Stimulated activated CD8-positive, alpha-beta memory T cell treated with anti-CD3 and anti-CD28 coated beads, Interleukin-4, amount 100 ng/mL, for 4 hours (primary cell): ENCODE data around the gene CCDC85C.
"Not testable (repeated sequence)": the region's sequence is repeated elsewhere in the genome, so short reads cannot be mapped to it uniquely, and the experiment has no call there.

Experiments used
- DNase-seq, 2 donors: peaks; one replicate each; pipeline ENCODE4 v3.0.0-alpha.2; 2020; ENCODE audit warnings: low read depth in 2 of 2, low spot score in 1 of 2

CCDC85C gene

DNA sequence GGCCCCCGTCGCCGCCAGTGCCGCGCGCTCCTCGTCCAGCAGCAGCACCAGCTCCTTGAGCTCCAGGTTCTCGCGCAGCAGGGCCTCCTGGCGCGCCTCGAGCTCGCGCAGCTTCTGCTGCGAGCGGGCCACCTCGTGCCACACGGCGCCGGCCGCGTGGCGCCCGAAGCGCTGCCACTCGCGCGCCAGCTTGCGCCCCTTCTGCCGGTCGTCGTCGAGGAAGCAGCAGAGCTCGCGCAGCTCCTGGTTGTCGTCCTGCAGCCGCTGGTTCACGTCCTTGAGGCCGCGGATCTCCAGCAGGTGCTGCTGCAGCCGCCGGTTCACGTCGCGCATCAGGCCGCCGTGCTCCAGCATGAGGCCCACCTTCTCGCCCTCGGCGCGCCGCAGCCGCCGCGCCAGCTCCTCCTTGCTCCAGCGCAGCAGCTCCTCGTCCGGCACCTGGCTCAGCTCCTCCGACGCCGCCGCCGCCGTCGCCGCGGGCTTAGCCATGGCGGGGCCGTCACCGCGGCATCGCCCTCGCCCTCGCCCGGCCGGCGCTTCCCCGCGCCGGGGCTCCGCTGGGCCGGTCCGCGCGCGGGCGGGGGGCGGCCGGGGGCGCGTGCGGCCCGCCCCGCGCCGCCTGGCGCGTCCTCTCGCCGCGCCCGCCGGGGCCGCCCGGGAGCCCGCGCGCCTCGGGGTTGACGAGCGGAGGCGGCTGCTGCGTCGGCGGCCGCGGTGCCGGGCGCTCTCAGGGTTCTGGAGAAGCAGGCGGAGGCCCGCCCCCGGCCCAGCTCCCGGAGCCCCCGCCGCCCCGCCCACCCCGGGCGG is at the start of gene CCDC85C:
Gene CCDC85C, minus strand, starts transcription at position 737 of the 807 bp plus-strand sequence. Its CDS starts 248 bp downstream, at position 489.
- DNase-seq = peak in 1 of 2 donors; percentile 8

DNA sequence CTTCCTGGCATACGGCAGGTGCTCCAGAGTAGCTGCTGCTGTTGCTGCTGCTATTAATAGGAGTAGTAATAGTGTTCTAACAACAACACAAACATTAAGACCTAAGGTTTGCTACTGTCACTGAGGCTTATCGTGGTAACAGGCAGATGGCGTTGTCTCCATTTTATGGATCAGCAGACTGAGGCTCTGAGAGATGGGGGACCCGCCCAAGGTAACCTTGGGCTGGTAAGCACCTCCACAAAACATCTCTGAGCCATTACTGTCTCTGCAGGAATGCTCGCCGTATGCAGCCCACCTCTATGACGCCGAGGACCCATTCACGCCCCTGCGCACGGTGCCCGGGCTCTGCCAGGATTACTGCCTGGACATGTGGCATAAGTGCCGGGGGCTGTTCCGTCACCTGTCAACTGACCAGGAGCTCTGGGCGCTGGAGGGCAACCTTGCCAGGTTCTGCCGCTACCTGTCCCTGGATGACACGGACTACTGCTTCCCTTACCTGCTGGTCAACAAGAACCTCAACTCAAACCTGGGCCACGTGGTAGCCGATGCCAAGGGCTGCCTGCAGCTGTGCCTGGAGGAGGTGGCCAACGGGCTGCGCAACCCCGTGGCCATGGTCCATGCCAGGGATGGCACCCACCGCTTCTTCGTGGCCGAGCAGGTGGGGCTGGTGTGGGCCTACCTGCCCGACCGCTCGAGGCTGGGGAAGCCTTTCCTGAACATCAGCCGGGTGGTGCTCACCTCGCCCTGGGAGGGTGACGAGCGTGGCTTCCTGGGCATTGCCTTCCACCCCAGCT is 48.1 kb upstream of the CCDC85C start:
- no peak for DNase-seq

DNA sequence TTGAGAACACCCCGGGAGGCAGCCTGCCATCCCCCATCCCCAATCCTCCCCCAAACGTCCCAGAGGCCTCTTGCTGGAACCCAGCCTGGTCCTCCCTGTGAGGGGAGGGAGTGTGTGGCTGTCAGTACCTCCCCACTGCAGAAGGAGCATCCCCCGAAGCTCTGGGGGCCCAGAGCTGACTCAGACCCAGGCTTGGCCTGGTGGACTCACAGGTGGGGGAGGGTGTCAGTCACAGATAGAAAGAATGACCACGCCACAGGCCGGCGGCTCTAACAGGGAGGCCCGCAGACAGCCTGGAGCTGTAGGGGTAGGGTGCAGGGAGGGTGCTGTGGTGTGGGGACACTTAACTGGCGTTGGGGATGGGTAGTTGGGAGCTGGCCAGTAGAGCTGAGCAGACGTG is 46.2 kb upstream of the CCDC85C start:
- DNase-seq = no peak

DNA sequence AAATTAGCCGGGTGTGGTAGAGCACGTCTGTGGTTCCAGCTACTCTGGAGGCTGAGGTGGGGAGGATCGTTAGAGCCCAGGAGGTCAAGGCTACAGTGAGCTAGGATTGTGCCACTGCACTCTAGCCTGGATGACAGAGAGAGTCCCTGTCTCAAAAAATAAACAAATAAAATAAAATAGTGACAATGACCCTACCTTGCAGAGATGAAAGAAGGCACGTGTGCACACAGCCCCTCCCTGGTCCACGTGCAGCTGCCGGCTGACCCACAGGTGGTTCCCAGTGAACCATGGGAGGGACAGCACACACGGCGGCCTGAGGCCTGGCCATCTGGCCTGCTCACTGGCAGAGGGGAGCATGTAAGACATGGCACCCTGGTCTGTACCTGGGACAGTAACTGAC is 45.6 kb upstream of the CCDC85C start:
- DNase-seq = no peak

DNA sequence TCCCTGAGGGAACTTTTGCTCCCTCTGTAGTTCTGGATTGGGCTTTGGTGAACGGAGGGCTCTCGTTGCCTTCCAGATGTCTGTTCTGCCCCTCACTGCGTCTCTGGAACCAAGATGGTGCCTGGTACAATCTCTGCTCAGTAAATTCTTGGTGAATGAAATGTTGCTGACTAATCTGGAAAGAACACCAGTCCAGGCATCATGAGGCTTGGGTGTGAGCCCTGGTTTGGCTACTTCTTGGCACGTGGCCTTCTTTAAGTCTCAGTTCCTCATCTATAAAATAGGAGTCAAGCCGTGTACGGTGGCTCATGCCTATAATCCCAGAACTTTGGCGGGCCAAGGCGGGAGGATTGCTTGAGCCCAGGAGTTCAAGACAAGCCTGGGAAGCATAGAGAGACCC is 45.2 kb upstream of the CCDC85C start:
- DNase-seq = no peak

DNA sequence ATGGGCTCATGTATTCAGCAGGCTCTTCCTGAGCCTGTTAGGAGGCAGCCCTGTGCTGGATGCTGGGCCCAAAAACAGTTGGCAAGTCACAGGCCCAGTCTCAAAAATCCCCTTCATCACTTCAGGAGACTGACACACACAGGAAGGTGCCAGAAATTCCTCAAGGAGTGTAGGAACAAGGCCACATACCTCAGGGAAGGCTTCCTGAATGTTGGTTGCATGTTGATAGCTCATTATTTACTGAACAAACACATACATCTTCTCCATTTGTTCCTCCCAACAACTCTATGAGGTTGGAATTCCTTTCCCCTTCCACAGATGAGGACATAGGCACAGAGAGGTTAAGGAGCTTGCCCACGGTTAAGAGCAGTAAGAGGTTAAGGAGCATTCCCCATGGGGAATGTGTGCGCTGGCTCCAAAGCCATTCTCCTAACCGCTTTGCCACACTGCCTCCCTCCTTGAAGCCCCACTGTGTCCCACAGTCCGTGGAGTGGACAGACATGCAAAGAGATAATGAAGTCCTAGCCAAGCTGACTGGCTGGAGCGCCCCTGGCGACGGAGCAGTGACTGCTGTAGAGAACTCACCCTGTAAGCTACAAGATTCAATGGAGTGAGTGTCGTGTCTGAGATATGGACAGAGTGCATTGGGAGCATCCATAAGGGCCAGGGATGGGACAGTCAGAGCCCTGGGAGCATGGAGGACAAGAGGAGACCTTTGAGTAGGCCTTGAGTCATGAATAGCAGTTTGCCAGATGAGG is 44.2 kb upstream of the CCDC85C start:
- no peak for DNase-seq

DNA sequence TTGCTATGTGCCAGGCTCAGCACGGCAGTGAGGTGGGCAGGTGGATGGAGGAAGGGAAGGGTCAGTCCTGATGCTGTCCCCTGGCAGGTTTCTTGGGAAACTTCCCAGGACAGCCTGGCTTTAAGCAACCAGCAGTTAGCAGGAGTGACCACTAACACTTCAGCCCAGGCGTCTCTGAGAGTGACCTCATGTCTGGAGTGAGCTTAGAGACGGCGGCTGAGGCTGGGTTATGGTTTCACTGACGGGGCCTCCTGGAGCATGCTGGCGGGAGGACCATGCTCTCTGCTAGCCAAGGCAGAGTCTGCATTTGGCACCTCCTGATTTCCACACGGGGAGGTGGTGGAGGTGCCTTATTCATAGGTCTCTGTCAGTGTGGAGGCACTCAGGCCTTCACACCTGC is 43.4 kb upstream of the CCDC85C start:
- DNase-seq = no peak

DNA sequence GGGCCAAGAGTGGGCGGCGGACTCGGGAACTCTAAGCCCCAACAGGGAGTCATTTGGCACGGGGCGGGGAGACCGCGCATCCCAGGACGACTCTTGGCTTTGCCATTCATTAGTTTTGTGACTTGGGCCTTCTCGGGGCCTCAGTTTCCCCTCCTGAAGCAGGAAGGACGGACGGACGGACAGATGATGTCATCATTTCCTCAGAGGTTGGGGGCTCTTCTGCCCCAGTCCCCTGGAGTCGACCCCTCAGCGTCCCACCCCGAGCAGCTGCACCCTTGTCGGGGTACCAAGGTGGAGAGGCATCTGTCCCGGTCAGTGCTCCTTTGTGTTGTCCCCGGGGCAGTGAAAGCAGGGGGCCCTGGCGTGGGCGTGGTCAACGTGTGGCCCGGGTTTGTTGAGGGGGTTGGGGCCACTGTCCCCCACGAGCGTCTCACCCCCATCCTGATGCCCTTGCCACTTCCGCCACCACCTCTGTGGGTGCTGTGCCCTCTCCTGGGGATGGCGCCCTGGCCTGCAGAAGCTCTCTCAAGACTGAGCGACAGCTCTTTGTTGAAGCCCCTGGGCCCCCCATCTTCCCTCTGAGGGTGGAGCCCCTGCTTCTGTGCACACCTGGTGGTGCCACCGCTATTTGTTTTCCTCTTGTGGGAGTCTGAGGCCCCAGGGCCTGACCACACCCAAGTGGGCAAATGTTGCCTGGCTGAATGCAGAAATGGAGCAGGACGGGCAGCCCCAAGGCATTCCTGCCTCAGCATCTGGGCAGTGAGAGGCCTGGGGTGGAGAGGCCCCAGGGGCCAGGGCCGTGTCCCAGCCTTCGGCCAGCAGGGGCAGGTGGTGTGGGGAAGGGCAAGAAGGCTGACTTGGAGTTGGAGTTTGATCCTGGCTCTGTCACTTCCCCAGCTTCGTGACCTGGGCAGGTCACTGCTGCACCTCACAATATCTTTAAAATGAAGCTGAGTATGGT is 41.8 kb upstream of the CCDC85C start:
- DNase-seq = no peak

DNA sequence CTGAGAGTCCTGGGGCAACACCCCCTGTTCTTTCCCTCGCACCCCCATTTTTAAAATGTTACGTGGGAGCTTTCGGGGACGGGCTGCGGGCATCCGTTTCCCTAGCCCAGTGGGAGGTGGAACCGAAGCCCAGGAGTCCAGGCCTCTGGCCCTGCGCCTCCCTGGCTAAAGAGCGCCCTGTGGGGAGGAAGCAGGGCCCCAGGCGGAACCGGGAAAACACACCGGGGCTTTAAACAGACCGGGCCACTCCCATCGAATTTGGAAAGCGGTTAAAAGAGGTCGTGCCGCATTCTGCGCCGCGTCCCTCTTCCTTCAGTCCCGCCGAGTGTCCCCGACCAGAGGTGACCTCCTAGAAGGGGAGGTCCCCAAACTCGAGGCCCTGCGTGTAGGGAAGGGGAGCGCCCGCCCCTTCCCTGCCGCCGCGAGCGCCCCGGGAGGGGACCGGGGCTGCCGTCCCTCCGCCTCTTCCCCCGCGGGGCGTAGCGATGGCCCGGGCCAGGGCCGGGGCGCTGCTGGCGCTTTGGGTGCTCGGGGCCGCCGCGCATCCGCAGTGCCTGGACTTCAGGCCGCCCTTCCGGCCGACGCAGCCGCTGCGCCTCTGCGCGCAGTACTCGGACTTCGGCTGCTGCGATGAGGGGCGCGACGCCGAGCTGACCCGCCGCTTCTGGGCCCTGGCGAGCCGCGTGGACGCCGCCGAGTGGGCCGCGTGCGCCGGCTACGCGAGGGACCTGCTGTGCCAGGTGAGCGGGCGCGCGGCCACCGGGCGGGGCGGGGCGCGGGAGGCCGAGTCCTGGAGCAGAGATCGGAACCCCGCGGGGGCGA is 40.9 kb upstream of the CCDC85C start, which contains the start of gene HHIPL1:
Gene HHIPL1, plus strand, starts transcription at position 407 of the 822 bp plus-strand sequence. Its CDS starts 79 bp downstream, at position 486.
- no peak for DNase-seq

DNA sequence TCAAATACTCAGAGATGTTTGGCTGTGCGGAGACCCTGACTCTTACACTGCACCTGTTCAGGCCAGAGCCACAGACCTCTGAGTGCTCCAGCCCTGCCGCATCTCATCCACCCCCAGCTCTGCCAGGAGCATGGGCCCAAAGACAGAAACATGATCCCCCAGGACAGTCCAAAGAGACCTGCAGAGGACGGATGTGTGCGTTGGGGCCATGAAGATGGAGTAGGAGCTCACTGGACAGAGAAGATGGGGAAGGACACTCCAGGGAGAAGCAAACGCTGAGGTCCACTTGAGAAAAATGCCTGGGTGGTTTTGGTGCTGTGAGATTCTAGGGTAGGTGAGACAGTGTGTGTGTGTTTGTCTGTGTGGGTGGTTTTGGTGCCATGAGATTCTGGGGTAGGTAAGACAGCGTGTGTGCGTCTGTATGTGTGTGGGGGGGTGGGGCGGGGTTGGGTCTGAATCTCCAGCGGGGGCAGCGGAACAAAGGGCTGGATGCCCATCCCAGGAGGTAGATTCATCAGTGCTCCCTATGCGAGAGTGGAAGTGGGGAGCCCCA is 40.1 kb upstream of the CCDC85C start:
- no peak for DNase-seq

DNA sequence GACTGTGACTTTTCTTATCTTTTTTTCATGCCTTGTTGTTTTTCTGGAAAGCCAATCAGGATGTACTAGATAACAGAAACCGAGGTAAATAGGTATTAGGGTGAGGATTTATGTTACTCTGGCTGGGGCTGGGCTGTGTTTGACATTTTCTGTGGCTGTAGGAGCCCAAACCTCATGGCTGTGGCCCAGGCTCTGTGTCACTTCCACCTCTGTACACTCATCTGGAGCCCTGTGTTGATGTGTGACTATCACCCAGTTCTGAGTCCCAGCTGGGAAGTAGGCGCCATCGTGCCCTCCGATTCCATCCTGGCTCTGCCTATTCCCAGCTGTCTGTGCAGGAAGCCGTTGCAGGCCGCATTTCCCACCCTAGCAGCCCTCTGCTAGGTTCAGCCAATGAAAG is 39.3 kb upstream of the CCDC85C start:
- no peak for DNase-seq

DNA sequence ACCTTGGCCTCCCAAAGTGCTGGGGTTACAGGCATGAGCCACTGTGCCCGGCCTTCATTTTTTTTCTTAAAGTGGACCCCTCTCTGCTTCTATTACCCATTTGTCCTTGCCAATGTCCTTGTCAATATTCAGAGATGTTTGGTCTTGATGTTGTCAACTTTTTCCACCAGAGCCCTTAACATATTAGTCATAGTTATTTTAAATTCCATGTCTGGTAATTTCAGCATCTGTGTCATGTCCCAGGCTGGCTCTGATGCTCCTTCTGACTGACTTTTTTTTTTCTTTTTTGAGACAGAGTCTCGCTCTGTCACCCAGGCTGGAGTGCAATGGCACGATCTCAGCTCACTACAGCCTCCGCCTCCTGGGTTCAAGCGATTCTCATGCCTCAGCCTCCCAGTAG is 38.8 kb upstream of the CCDC85C start:
- not testable (repeated sequence) for DNase-seq

DNA sequence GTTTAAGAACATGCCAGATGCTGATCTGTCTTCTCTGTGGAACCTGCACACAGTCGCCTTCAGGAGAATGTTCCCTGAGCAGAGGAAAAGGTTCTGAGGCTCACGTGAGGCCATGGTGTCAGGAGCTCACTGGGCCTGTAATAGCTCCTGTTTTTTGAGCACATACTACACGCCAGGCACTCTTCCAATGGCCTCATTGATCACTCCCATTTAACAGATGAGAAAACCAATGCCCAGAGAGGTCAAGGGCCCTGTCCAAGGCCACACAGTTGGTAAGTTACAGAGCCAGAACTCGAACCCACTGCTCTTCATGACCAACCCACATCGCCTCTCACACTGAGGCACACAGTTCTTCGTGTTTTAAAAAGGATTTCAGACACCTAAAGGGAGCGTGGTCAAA is 33.6 kb upstream of the CCDC85C start:
- no peak for DNase-seq

DNA sequence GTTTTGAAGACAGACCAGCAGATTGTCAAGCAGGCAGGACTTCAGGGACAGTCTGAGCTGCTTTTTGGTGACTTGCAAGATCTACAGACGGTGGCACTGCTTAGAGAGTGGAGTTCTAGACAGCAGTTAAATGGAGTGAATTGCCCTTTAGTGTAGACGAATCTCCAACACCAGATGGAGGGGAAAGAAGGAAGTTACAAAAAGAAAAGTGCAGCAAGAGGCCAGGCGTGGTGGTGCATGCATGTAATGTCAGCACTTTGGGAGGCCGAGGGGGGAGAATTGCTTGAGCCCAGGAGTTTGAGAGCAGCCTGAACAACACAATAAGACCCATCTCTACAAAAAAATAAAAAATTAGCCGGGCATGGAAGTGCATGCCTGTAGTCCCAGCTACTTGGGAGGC is 32.5 kb upstream of the CCDC85C start:
- no peak for DNase-seq

DNA sequence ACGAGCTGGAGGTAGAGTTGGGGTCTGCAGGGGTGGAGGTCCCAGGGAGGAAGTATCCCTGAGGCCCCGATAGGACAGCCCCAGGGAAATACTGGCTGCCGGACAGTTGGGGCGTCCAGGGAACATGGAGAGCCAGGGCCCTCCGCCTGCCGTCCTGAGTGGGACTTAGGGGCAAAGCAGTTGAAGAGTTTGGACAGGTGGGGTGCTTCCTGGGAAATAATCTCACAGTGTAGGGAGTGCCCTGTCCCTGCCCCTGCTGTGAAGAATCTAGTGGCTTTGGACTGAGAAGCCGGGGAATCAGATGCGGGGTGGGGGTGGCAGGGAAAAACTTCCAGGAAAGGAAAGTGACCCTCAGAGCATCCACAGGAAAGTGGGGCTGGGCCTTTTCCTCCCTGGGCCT is 31.1 kb upstream of the CCDC85C start:
- DNase-seq = no peak

DNA sequence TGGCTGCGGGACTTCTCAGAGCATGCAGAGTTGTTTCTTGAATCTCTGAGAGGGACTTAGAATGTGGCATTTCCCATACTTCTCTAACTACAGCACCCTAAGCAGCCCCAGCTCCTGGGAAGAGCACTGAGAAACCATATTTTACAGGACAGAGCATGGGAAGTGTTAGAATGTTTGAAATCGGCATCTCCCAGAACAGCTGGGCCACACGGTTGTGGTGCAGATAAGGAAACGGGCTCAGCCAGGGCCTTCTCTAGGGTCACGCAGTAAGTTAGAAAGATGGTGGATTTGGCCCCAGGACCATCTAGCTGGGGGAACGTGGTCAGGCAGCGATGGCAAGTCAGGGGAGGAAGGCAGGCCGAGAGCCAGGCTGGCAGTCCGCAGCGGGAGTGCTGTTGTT is 30.4 kb upstream of the CCDC85C start:
- no peak for DNase-seq

DNA sequence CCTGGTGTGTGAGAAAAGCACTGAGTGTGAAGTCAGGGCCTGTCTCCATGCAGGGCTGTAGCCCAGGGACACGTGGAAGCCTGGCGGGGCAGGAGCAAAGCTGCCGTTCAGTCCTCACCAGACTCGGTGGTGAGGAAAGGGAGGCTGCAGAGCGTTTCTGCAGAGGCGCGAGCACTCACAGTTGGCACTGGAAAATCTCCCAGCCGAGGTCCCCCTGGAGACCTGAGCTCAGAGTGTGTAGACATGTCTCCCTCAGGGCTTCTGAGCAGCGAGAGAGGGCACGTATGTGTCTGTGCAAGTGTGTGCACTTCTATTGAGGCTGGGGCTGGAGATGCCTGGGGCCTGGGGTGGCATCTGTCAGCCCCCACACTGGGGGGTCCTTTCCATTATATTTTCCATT is 29.9 kb upstream of the CCDC85C start:
- no peak for DNase-seq

DNA sequence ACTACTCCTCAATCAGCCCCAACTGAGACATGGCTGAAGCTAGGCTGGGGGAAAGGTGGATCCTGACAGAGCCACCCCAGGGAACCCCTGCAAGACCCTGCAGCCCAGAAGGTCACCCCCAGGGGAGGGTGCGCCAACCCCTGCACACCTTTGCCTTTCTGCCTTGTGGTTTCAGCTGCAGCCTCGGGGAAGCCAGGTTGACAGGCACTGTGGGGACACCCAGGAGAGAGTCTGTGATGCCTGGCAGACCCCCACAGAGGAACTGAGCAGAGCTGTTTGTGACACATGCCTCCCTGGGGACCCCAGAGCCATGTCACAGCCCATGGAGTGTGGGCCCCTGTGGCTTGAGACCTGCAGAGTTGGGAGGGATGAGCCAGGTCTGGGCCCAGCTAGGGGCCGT is 29.1 kb upstream of the CCDC85C start:
- DNase-seq = no peak

DNA sequence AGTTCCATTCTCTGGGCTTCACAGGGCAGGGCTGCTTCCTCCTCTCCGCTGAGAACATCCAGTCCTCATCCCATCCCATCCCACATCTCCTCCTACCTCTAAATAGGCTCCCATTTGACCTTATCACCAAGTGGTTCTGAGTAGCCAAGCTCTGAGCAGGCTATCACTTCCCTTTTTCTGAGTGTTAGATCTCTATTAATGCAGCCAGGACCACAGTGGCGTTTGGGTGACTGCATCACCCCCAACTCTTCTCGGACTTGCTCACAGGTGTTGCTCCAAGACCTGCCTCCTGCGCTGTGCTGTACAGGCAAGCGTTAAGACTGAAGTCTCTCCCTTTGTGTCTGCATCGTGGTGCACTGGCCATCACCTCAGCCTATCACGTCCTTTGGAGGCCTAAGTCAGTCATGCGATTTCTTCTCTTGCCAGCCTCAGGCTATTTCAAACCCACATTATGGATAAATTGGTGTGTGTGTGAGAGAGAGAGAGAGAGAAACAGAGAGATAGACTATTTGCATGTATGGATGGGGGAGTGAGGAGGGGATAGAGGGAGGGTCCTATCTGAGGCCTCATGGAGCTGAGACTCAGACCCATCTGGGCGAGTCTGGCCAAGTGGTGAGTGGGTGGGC is 28.5 kb upstream of the CCDC85C start:
- DNase-seq = no peak
